ENCODE data around the gene EFS. TPM values are rescaled to one million over a fixed set of nuclear protein-coding genes. Genes with fewer than 3 reads are reported as not detected.

EFS gene
- total and polyA plus RNA-seq, 9 donors: 10.8 to 44.2 (median 29.2) TPM

- Histone ChIP-seq H3K36me3 (no peaks in the 10 kb centered on the region), H3K9me3 (no peaks in the 10 kb centered on the region), H3K4me3 (no peak overlapping the region), H3K27me3 (no peaks in the 10 kb centered on the region), H3K4me1 (ENCODE audit: insufficient read depth) (no peaks in the 10 kb centered on the region), H3K27ac (no peak overlapping the region)
- TF ChIP-seq POLR2A (IDR thresholded peaks at IDR 0.05) (no peak), CTCF (IDR thresholded peaks at IDR 0.05) (no peak), EP300 (IDR thresholded peaks at IDR 0.05) (no peak)
- no peak for DNase-seq
- 75 to 86% (median 80%) methylated on average over 14 of the region's 14 CpGs for WGBS, 3 donors
- intact Hi-C loops (cut with DNase I): no loop called here
Measured at GRCh38 chr14:23409966-23410635, 45.1 kb upstream of the EFS start.

GRCh38 chr14:23409475-23409874 is 44.5 kb upstream of the EFS start:
- Histone ChIP-seq H3K4me3 (no peak overlapping the region), H3K4me1 (ENCODE audit: insufficient read depth) (no peaks in the 10 kb centered on the region), H3K36me3 (no peaks in the 10 kb centered on the region), H3K27ac (no peak overlapping the region), H3K9me3 (no peaks in the 10 kb centered on the region), H3K27me3 (no peaks in the 10 kb centered on the region)
- intact Hi-C loops (cut with DNase I): no loop called here
- no peak for TF ChIP-seq EP300 (IDR thresholded peaks at IDR 0.05)
- no peak for TF ChIP-seq POLR2A (IDR thresholded peaks at IDR 0.05)
- DNase-seq: no peak
- 55 to 74% (median 67%) methylated on average over 2 of the region's 2 CpGs for WGBS, 3 donors

- no peak for DNase-seq
- intact Hi-C loops (cut with DNase I): no loop called here
- Histone ChIP-seq H3K4me1 (ENCODE audit: insufficient read depth) (no peaks in the 10 kb centered on the region), H3K36me3 (no peaks in the 10 kb centered on the region), H3K4me3 (no peak overlapping the region), H3K9me3 (no peaks in the 10 kb centered on the region), H3K27ac (no peak overlapping the region), H3K27me3 (no peaks in the 10 kb centered on the region)
- TF ChIP-seq POLR2A (IDR thresholded peaks at IDR 0.05) (no peak), EP300 (IDR thresholded peaks at IDR 0.05) (no peak), CTCF (IDR thresholded peaks at IDR 0.05) (no peak)
- 28 to 36% (median 31%) methylated on average over 5 of the region's 5 CpGs for WGBS, 3 donors
Measured at GRCh38 chr14:23408307-23408630, 43.3 kb upstream of the EFS start.

- H3K36me3 ChIP-seq: no peaks in the 10 kb centered on the region
- 75 to 80% (median 75%) methylated on average over 15 of the region's 15 CpGs for WGBS, 3 donors
Measured at GRCh38 chr14:23407516-23408306, 42.7 kb upstream of the EFS start, which contains the start of gene MYH6. TSS of gene MYH6 (minus strand) at chr14:23408273. CDS start at chr14:23407223, 1,050 bp downstream.

More at GRCh38 chr14:23407516-23408306, 42.7 kb upstream of the EFS start, which contains the start of gene MYH6:
- Histone ChIP-seq H3K27ac (no peak within 1 kb of the TSS), H3K27me3 (no peaks in the 10 kb centered on the region), H3K4me1 (ENCODE audit: insufficient read depth) (no peaks in the 10 kb centered on the region), H3K4me3 (no peak within 1 kb of the TSS), H3K9me3 (no peaks in the 10 kb centered on the region)
- intact Hi-C loops (cut with DNase I): no loop called here
- no peak for DNase-seq
- TF ChIP-seq EP300 (IDR thresholded peaks at IDR 0.05) (no peak), POLR2A (IDR thresholded peaks at IDR 0.05) (no peak), CTCF (IDR thresholded peaks at IDR 0.05) (no peak)

Data from ovary (tissue), 9 donors.